A549 (cell line): ENCODE data around the gene NHEJ1. TPM values are rescaled to one million over a fixed set of nuclear protein-coding genes. Genes with fewer than 3 reads are reported as not detected.
"Not testable (repeated sequence)": the region's sequence is repeated elsewhere in the genome, so short reads cannot be mapped to it uniquely, and the experiment has no call there.

ENCODE experiments used
- ATAC-seq, 2 experiments: fragments of 200-7000 bp in 1 of 2; fragments of >200 bp in 1 of 2; cut with Nextera tagmentation in 1 of 2; cut with Tn5 transposase in 1 of 2; 3 replicates each; pipeline versions ENCODE4 v1.8.0 to v1.9.1; 2018 to 2020; ENCODE audit warnings: mild to moderate bottlenecking in 1 of 2, moderate library complexity in 1 of 2
- CTCF ChIA-PET: fragments of 300-600 bp; sonication (Branson Sonifier 250); formaldehyde crosslinking; extraction: SDS; loops from one replicate; lab custom pipeline; 2021; ENCODE audit warnings: antibody characterized with exemption, inconsistent platforms; lab: Yijun Ruan, JAX
- POLR2A ChIA-PET: fragments of 350-600 bp; formaldehyde crosslinking; extraction: SDS; loops from one replicate; lab custom pipeline; 2021; ENCODE audit warnings: antibody characterized with exemption, inconsistent platforms; lab: Yijun Ruan, JAX
- DNase-seq, 2 experiments: peaks; one replicate each; pipeline versions ENCODE4 v3.0.0 to v3.0.0-alpha.2; 2011 to 2016; ENCODE audit warnings: low read depth in 1 of 2, low spot score in 1 of 2
- FAIRE-seq: peaks from 2 replicates; lab custom pipeline; 2011; peaks lifted over from hg19 to GRCh38; lab: Jason Lieb, UNC
- H3K27ac ChIP-seq, 2 experiments: fragments of >200 bp; sonication (Bioruptor Twin); formaldehyde crosslinking; 3 replicates each; pipeline ENCODE4 v1.5.1; 2016 to 2017
- H3K4me1 ChIP-seq: fragments of >200 bp; sonication (Bioruptor Twin); formaldehyde crosslinking; 3 replicates; pipeline ENCODE4 v1.6.1; 2016
- H3K4me2 ChIP-seq: fragments of >200 bp; sonication (Bioruptor Twin); formaldehyde crosslinking; 3 replicates; pipeline ENCODE4 v1.6.1; 2016
- H3K4me3 ChIP-seq: fragments of >200 bp; sonication (Bioruptor Twin); formaldehyde crosslinking; 3 replicates; pipeline ENCODE4 v1.5.1; 2016
- H3K9me3 ChIP-seq: fragments of >200 bp; sonication (Bioruptor Twin); formaldehyde crosslinking; 3 replicates; pipeline ENCODE4 v1.6.1; 2016
- BHLHE40 ChIP-seq: IDR thresholded peaks from 2 replicates; pipeline ENCODE4 v1.6.1; 2012; ENCODE audit warnings: low read depth, low read length, inconsistent platforms
- CBX8 ChIP-seq: fragments of 200-600 bp; sonication (generic); IDR thresholded peaks from 2 replicates; pipeline ENCODE4 v1.6.1; 2016
- FOSB ChIP-seq: fragments of 250-450 bp; sonication (Bioruptor Pico); IDR thresholded peaks from 2 replicates; pipeline ENCODE4 v1.5.0; 2020; ENCODE audit warnings: mild to moderate bottlenecking, moderate library complexity
- HOXA7 ChIP-seq: fragments of 250-450 bp; sonication (Bioruptor Pico); IDR thresholded peaks from 2 replicates; pipeline ENCODE4 v1.5.0; 2020; ENCODE audit warnings: mild to moderate bottlenecking, moderate library complexity
- JUNB ChIP-seq: fragments of >200 bp; sonication (Bioruptor Twin); formaldehyde crosslinking; IDR thresholded peaks from 2 replicates; pipeline ENCODE4 v1.6.1; 2016
- KDM1A ChIP-seq: fragments of 200-600 bp; sonication (generic); IDR thresholded peaks from 2 replicates; pipeline ENCODE4 v1.6.1; 2016; ENCODE audit warnings: low read depth, mild to moderate bottlenecking
- KDM5A ChIP-seq: fragments of 200-600 bp; sonication (generic); IDR thresholded peaks from 2 replicates; pipeline ENCODE4 v1.6.1; 2016; ENCODE audit warnings: antibody characterized with exemption, mild to moderate bottlenecking
- NFE2L2 ChIP-seq: fragments of 150-350 bp; conservative IDR thresholded peaks from 2 replicates; pipeline ENCODE4 v1.6.1; 2014; ENCODE audit warnings: low read length
- SMC3 ChIP-seq: fragments of >200 bp; sonication (Bioruptor Twin); formaldehyde crosslinking; IDR thresholded peaks from 3 replicates; pipeline ENCODE4 v1.6.1; 2018; ENCODE audit warnings: inconsistent platforms
- SREBF2 ChIP-seq: fragments of 450-650 bp; IDR thresholded peaks from 2 replicates; pipeline ENCODE4 v1.6.1; 2014; ENCODE audit warnings: mild to moderate bottlenecking, moderate library complexity
- ZC3H11A ChIP-seq: fragments of 450-650 bp; IDR thresholded peaks from 2 replicates; pipeline ENCODE4 v1.6.1; 2014; ENCODE audit warnings: antibody characterized with exemption, mild to moderate bottlenecking
- WGBS: methylation state at CpG from one replicate; pipeline ENCODE4 v1.1.6; 2017; ENCODE audit errors: missing lambda C conversion rate; 5-methylcytosine and 5-hydroxymethylcytosine counted together
- polyA plus RNA-seq, 4 experiments: library from polyadenylated mRNA; depleted of rRNA in 3 of 4; stranded (reverse); fragments of >200 nt; fragmentation: RNase III in 1 of 4; extraction: RNeasy Plus Mini Kit Qiagen cat#74134 plus additional on column Dnase treatment in 1 of 4; gene quantifications; 2 replicates in 3 of 4; 3 replicates in 1 of 4; pipeline ENCODE4 v1.2.3, GENCODE V29; 2011 to 2017

Gene NHEJ1
- polyA plus RNA-seq, 2 of the 4 experiments (the other 2 are of a cell fraction) = 18.5 to 31.8 TPM

- 70% methylated on average over 7 of the region's 7 CpGs for WGBS
Observed at GRCh38 chr2:219204425-219205164, 44.0 kb upstream of the NHEJ1 start.

GRCh38 chr2:219201331-219201730, 40.7 kb upstream of the NHEJ1 start:
- WGBS = 97% methylated on average over 6 of the region's 21 CpGs
- H3K4me1 ChIP-seq, H3K4me2 ChIP-seq, DNase-seq, H3K9me3 ChIP-seq, H3K4me3 ChIP-seq, H3K27ac ChIP-seq, FAIRE-seq, ATAC-seq: not testable (repeated sequence)
- ChIA-PET POLR2A (interaction anchor here (0.8 kb wide), 1 partner anchor 28 kb away, joined by 3 read pairs; the partner anchor contains the start of genes ANKZF1 and ATG9A), CTCF (interaction anchor here (1.0 to 1.9 kb wide), 3 partner anchors 21 to 30 kb away, joined by 3 to 4 read pairs (median 3); no protein-coding TSS in a partner anchor)

More at GRCh38 chr2:219204425-219205164, 44.0 kb upstream of the NHEJ1 start:
- no peak for TF ChIP-seq BHLHE40
- TF ChIP-seq NFE2L2 = no peak
- no peak for DNase-seq
- Histone ChIP-seq H3K27ac (no peak overlapping the region), H3K4me3 (no peak overlapping the region), H3K9me3 (peaks cover 3% of the 10 kb centered on the region; the same call in 1 of the 3 replicates), H3K4me1 (peaks cover 16% of the 10 kb centered on the region), H3K4me2 (no peak overlapping the region)
- CTCF ChIA-PET = interaction anchor here (1.7 to 2.4 kb wide), 3 partner anchors 45 to 94 kb away, joined by 6 to 8 read pairs (median 8); no protein-coding TSS in a partner anchor
- ATAC-seq = no peak
- POLR2A ChIA-PET = no interaction called here
- no peak for FAIRE-seq

GRCh38 chr2:219200502-219201326, 40.1 kb upstream of the NHEJ1 start:
- 82% methylated on average over 24 of the region's 26 CpGs for WGBS
- ATAC-seq, H3K4me3 ChIP-seq, DNase-seq, FAIRE-seq, H3K4me1 ChIP-seq, H3K9me3 ChIP-seq, H3K27ac ChIP-seq, POLR2A ChIA-PET, H3K4me2 ChIP-seq: not testable (repeated sequence)
- CTCF ChIA-PET = interaction anchor here (0.8 to 1.9 kb wide), 3 partner anchors 21 to 41 kb away, joined by 3 to 4 read pairs (median 3); no protein-coding TSS in a partner anchor

- Histone ChIP-seq H3K9me3 (peaks cover under 1% of the 10 kb centered on the region; the same call in 1 of the 3 replicates), H3K4me1 (no peaks in the 10 kb centered on the region), H3K4me2 (no peak overlapping the region), H3K4me3 (no peak overlapping the region), H3K27ac (no peak overlapping the region)
- no peak for TF ChIP-seq SREBF2
- TF ChIP-seq ZC3H11A = no peak
- no peak for TF ChIP-seq KDM5A
- TF ChIP-seq JUNB = no peak
- no peak for DNase-seq
- ATAC-seq = peak in 1 of 2 experiments; percentile 16; a peak in 1 of 6 replicates
- POLR2A ChIA-PET = interaction anchor here (0.5 kb wide), 1 partner anchor 15 kb away, joined by 3 read pairs; no protein-coding TSS in a partner anchor
- WGBS = 71% methylated on average over 12 of the region's 12 CpGs
- no peak for FAIRE-seq
- CTCF ChIA-PET = interaction anchor here (1.0 to 1.8 kb wide), 6 partner anchors 18 to 170 kb away, joined by 3 to 7 read pairs (median 4); partner anchors contain the start of gene ABCB6
Observed at GRCh38 chr2:219199470-219200211, 39.0 kb upstream of the NHEJ1 start.

DNA sequence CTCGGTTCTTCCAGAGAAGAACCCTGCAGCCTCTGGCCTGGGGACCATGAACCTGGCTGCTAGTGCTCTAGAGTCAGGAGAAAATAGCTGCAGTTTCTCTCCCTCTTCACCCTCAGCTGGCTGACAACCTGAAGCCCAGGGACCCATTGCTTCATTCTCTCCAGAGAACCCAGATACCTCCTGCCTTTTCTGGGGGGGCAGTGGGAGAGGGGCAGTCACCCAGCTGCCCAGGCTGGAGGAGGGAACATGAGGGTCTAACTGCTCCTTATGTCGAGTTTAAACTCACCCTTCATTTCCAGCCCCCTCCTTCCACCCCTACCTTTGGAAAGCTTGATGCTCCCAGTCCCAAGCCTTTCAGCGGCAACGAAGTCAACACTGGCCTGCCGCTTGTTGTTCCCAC, 38.4 kb upstream of the NHEJ1 start:
- Histone ChIP-seq H3K4me3 (no peak overlapping the region), H3K9me3 (no peaks in the 10 kb centered on the region), H3K4me2 (no peak overlapping the region), H3K4me1 (no peaks in the 10 kb centered on the region), H3K27ac (no peak overlapping the region)
- no peak for FAIRE-seq
- ChIA-PET CTCF (interaction anchor here (1.0 to 1.8 kb wide), 6 partner anchors 17 to 169 kb away, joined by 3 to 7 read pairs (median 4); partner anchors contain the start of gene ABCB6), POLR2A (interaction anchor here (0.5 kb wide), 1 partner anchor 14 kb away, joined by 3 read pairs; no protein-coding TSS in a partner anchor)
- TF ChIP-seq SMC3 = no peak
- TF ChIP-seq FOSB (CRISPR knock-in tag) = no peak
- no peak for TF ChIP-seq HOXA7
- TF ChIP-seq CBX8 = no peak
- no peak for TF ChIP-seq KDM1A
- no peak; a peak in 1 of 6 replicates for ATAC-seq
- no peak for DNase-seq
- 64% methylated on average over 5 of the region's 5 CpGs for WGBS
